Astrocyte (in vitro differentiated cells and primary cell): ENCODE data around the gene UBE2D2.

Experiments
- EZH2 ChIP-seq: IDR thresholded peaks from 2 replicates; pipeline ENCODE4 v1.6.1; 2012; ENCODE audit warnings: mild to moderate bottlenecking, low read length, inconsistent platforms; ENCODE audit not compliant: insufficient read depth
- TF ChIP-seq, protein P1 (sequence below): IDR thresholded peaks from 2 replicates; pipeline ENCODE4 v1.5.1; 2011; ENCODE audit warnings: low read depth, mild to moderate bottlenecking, inconsistent platforms, low read length, moderate library complexity; ENCODE audit not compliant: insufficient read depth

DNA sequence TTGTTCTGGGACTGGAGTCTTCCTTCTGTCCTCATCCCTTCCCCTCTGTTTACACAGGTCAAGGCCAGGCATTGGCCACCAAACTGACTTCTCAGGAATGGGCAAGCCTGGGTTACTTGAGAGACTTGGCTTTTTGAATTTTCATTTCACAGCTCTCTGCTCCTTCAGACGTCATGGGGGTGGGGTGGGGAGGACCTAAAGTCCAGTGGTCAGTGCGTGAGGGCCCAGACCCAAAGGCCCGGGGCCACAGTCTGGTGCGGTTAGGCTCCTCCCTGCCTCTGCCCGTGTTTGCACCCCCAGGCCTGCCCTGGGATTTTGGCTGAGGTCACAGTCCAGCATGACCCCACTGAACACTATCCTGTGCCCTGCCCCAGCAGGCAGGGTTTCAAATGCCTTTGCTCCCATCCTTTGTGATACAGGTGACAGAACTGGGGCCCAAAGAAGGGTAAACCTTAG, 82.9 kb downstream of the UBE2D2 start:
- TF ChIP-seq, protein P1, sequence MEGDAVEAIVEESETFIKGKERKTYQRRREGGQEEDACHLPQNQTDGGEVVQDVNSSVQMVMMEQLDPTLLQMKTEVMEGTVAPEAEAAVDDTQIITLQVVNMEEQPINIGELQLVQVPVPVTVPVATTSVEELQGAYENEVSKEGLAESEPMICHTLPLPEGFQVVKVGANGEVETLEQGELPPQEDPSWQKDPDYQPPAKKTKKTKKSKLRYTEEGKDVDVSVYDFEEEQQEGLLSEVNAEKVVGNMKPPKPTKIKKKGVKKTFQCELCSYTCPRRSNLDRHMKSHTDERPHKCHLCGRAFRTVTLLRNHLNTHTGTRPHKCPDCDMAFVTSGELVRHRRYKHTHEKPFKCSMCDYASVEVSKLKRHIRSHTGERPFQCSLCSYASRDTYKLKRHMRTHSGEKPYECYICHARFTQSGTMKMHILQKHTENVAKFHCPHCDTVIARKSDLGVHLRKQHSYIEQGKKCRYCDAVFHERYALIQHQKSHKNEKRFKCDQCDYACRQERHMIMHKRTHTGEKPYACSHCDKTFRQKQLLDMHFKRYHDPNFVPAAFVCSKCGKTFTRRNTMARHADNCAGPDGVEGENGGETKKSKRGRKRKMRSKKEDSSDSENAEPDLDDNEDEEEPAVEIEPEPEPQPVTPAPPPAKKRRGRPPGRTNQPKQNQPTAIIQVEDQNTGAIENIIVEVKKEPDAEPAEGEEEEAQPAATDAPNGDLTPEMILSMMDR = no peak
- TF ChIP-seq EZH2 = no peak
